Head of caudate nucleus (tissue), 42 donors: ENCODE results near the gene CDK14.

Experiments used
- DNase-seq, 42 donors: peaks; one replicate each; pipeline versions ENCODE4 v3.0.0 to v3.0.0-alpha.2; 2020 to 2021; ENCODE audit warnings: mixed read lengths in 7 of 42
- intact Hi-C: fragments of 100-400 bp; cut with DNase I; formaldehyde crosslinking; loops from one replicate; pipeline ENCODE4 v1.15.0; 2022

CDK14 gene

DNA sequence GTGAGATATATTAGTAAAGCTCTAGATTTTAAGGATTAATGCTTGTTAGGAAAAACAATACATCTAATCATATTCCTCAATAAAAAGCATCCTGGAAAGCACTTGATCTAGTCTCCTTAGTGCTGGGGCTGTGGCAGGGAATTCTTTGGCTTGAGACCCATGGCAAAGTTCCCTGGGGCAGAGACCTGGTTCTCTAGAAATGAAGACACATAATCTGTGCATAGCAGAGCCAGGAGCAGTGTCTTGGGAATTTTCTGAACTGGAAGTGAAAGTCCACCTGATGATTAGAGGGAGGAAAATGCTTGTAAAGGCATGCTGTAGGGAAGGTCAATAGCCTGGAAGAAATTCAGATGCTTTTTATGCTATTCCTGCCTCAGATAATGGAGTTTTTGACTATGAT, 247.4 kb downstream of the CDK14 start:
- DNase-seq = no peak
- intact Hi-C loops = no loop called here

DNA sequence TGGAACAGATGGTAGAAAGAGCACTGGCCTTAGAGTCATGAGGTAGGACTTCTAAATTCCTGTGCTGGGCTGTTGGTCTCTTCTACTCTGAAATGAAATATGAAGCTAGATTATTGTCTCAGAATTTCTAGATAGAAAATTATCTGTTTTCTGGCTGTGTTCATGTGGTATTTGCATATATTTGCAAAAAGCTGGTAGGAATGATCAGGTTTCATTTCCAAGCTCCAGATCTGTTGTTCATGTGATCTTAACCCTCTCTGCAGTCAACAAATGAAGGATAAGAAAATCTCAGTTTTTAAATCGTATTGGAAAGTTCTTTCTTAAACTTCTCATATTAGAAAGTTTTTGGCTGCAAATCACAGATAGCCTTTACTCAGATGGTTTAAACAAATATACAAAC, 248.3 kb downstream of the CDK14 start:
- intact Hi-C loops = no loop called here
- no peak for DNase-seq

DNA sequence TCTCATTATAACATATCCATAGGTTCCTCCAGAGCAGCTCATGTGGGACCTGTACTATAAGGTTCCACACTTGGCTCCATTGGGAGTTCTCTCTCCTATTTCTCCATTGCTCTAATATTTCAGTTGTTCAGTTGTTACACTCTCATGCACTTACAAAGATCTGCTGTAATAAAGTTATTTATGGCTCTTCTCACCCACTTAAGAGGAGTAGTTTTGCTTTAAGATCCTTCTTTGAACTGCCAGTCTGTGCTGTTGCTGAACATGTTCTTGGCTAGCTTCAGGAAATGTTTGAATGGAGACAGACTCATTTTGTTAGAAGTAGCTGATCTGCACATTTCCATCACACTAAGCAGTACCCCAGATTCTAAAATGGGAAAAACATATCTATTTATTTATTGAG, 250.1 kb downstream of the CDK14 start:
- intact Hi-C loops = no loop called here
- no peak for DNase-seq

DNA sequence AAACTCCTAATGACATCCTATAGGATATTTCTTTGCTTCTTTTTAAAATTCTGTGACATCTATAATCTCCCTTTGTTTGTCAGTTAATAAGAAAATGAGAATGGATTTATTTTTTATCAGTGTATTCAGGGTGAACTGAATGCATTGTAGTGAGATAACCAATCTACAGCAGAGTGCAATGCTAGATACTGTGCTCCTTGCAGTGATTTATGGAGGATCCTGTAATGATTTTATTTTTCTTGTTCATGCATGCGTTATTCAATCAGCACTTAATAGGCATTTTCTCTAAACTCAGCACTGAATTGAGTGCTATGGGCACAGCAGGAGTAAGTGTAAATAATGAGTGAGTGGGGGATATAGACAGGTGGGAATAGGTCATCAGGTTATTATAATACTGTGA, 253.9 kb downstream of the CDK14 start:
- DNase-seq = no peak
- intact Hi-C loops = no loop called here

DNA sequence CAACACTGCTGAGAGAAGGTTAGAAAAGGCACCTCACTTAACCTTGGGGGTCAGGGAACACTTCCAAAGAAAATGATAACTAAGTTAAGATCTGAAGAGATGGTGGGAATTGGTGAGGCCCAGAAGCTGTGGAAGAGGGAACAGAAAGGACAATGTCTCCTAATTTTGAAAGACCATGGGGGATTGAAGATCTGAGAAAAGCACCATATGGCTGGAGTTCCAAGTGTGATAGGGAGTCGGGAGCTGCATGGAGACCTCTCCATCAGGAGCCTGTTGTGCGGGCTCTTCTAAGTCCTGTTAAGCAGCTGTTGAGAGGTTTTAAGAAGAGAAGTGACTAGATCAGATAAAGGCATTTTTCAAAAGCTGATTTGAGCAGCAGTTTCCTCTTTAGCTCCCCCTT, 254.3 kb downstream of the CDK14 start:
- no peak for DNase-seq
- intact Hi-C loops = no loop called here

DNA sequence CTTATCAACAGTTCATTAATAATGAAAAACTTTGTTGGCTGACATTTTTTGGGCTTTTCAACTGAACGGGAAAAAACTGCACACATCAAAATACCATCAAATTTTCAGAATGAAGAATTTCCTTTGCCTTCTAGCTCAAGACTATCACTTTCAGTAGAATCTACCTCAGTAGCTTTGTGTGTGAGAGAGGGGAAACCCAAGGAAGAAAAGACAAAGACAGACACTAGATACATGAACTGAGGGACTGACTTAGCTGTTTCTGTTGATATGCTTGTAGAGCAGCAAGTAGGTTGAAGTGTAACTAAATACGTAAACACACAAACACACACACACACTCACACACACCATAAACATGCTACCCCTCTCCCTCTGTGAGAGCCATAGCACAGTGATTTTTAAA, 257.1 kb downstream of the CDK14 start:
- DNase-seq = no peak
- intact Hi-C loops = no loop called here

DNA sequence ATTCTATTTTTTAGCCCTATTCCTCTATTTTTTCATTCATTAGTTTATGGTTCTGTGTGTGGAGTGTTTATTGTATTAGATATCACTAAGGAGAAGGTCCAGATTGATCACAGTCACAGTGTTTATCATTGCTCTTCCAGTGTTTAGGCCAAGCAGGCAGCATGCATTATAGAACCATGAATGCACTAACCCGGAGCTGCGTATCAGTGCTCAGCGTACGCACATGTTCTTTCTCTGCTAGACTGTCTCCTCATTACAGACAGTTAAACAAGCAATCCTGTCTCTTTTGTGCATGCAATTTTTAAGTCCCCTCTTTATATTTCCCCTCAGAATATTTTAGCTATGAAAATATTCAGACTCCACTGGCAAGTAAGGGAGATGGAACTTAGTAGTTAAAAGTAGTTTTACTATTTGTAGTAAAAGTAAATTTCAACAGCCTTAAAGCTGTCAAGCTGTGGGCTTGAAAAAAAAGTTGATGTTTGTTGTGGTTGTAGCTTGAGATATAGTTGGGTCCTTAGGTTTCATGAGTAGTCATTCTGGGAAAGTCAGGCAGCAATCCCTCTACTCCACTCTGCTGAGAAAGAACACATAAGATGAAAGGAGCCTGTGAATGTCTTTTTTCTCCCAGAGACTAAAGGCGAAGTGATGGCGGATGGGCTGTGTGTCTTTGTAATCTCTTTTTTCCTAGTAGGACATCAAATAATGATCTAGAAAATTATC, 260.4 kb downstream of the CDK14 start:
- DNase-seq = no peak
- intact Hi-C loops = no loop called here

DNA sequence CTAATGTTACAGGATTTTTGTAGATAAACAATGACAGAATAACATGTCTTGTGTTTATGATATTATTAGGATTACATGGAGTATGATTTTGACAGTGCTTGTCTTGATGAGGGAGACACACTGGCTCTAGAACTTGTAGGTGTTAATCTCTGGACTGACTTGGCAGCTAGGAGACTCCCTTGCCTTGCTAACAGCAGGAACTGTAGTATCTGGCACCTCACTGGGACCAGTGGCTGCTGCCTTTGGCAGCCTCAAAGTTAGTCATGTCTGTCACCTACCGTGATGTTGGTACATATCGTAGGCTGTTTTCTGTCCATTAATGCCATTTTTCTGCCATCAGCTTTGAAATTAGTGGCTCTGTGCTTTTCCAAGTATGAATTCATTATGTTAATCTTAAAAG, 261.5 kb downstream of the CDK14 start:
- DNase-seq = no peak
- intact Hi-C loops = no loop called here

DNA sequence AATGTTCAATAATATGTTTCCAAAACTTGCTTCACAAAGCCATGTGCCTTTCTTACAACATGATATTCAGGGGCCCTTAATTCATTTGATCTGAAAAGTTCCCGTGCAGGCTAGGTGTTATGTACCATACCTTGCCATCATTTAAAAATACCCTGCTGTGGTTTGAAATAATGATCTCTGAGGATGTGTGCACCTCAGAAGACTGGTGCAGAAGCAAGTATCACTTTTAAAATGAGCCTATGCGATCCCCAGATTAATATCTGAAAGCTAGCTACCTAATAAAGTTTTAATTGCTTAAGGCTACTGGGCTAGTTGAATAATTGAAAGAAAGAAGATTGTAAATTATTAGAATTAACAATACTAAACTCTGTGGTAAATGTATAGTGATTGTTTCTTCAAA, 262.4 kb downstream of the CDK14 start:
- intact Hi-C loops = no loop called here
- DNase-seq = no peak

DNA sequence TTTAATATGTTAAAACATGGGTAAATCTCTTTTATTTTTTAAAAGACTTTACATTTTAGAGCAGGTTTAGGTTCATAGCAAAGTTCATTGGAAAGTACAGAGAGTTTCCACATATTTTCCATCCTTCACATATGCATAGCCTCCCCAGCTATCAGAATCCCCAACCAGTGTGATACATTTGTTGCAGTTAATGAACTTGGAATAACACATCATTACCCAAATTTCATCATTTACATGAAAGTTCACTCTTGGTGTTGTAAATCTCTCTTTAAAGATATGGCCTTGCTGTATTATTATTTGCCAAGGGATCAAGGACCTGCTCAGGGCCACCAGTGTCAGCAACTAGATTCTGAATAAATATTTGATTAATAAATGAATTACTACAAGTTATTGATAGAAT, 263.4 kb downstream of the CDK14 start:
- DNase-seq = no peak
- intact Hi-C loops = no loop called here

DNA sequence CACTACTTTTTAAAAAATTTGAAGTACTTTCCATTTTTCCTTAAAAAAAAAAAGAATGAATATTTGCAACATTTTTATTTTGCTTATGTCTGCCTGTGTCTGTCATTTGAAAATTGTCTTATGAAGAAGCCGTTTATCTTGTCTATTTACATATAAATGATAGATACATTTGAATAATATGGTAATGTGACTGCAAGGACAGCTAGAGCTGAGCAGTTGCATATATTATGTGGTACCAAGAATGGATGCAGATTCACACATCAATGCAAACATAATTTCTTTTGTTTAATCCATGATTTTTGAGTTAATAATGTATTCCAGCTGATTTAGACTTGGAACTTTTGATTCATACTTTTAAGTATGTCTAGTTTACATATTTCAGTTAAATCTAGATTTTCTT, 268.0 kb downstream of the CDK14 start:
- DNase-seq = no peak
- intact Hi-C loops = no loop called here

DNA sequence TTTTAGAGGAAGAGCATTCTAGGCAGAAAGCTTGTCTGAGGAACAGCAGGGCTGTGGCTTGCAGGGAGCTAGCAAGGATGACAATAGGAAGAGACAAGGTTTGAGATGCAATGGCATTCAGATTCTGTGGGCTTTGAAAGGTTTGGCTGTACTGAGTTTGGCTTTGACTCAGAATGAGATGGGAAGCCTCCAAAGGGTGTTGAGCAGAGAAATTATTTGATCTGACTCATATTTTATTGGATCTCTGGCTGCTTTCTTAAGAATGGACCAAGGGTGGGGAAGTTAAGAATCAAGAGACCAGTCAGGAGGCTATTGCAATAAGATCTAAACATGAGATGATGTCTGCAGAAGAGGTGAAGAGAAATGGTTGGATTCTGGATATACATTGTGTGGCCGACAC, 273.2 kb downstream of the CDK14 start:
- intact Hi-C loops = no loop called here
- no peak for DNase-seq

DNA sequence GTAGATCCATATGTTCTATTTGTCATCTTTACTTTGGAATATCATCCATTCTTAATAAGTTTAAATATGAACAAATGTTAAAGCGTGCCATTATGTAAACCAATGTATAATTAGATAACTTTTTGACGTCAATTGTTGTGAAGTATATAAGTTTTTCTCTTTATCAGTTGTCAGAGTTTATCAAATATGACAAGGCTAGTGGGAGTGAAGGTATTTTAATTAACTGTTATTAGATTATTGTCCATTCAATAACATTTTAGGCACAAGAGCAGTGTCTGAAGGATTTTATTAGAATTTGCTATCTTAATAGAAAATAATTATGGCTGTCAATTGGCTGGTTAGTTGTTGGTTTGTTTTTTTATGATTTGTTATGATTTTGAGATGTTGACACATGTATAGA, 280.6 kb downstream of the CDK14 start:
- intact Hi-C loops = no loop called here
- no peak for DNase-seq

DNA sequence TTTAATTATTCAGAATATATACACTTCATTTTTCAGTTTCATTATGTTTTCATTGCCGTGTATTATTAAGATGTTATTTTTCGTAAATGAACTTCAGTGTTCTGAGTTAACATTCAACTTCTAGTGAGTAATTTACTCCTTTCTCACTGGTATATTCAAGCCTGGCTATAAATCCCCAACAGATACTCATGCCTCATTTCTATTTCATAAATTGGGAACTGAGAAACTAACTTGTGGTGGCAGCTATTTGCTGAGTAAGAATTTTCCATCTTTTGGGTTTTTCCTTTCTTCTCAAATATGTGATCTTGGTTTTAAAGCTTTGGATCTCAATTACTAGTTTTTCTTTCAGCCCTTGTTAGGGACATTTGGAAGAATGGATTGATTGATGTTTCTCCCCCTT, 281.1 kb downstream of the CDK14 start:
- DNase-seq = no peak
- intact Hi-C loops = no loop called here

DNA sequence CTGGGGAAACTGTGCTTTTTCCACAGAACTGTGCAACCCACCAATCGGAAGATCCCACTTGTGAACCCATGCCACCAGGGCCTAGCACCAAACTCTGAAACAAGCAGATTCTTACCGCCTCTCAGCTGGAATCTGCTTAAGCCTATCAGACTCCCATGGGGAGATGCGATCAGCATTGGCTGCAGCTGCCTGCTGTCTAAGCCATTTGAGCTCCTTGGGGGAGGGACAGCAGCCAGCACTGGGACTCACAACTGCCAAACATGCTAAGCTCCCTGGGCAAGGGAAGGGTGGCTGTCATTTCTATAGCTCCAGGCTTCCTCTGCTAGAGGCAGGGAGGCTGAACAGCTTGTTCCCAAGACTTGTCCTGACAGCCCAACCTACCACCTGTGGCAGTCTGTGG, 283.8 kb downstream of the CDK14 start:
- intact Hi-C loops = no loop called here
- DNase-seq = no peak

DNA sequence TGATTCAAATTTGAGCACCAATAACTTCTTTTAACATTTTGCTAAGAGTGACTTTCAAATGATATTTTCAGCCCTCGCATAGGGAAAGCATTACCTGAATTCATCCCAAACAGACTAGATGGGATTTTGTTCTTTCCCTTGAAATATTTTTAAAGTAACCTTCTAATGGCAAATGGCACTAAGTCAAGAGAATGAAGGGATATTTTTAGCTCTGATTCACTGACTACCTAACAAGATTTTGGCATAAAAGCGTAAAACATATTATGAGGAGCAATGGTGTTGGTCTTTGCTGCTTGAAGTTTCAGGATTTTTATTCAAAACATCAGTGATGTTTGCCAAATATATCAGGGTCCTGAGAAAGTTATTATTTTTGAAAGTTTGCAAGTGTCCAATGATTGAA, 290.3 kb downstream of the CDK14 start:
- no peak for DNase-seq
- intact Hi-C loops = no loop called here

DNA sequence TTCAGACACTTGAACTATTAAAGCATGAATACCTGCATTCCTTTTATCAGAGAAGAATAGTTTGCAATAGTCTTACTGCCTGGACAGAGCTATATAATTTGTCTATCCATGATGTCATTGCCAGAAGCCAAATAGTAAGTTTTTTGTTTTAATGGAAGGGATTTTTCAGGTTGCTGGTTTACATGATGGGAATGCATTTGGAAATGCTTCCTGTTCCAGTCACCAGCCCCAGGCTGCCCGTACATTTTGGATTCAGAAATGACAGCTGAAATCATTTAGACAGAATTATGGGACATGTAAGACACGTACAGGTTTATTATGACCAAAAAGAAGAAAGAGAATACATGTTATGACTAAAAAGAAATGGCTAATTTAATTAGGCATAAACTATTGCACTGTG, 293.1 kb downstream of the CDK14 start:
- intact Hi-C loops = no loop called here
- DNase-seq = no peak

DNA sequence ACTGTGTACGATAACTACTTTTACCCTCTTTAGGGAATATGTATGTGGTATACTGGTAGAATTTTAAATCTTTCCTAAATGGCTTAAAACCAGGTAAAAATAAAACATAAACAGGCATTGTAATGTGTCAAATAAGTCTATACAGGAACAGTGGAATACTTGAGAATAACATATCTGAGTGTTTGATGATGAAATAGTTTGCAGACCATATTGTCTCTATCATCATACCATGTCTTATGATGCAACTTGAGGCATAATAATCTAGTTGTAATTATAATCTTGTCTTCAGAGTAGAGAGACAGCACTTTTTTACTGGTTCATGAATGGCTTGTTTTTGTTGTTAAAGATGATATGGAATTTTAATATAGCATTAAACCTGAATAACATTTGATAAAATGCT, 293.5 kb downstream of the CDK14 start:
- no peak for DNase-seq
- intact Hi-C loops = no loop called here

DNA sequence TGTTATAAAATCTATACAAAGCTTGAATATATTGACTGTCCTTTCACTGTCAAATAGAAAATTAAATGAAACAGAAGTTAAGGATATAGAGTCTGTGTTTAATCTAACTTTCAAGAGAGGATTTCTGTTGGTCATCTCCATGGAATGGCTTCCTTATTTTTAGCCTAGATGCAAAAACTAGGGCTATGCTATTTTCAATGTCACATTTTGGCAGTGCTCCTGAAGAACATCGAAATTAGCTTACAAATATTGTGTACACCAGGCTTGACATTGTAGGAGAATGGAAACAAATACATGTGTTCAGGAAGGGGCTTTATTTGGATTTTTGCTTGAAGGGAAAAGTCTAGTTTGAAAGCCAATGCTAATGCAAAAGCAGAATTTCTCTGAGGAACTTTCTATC, 295.4 kb downstream of the CDK14 start:
- DNase-seq = no peak
- intact Hi-C loops = no loop called here

DNA sequence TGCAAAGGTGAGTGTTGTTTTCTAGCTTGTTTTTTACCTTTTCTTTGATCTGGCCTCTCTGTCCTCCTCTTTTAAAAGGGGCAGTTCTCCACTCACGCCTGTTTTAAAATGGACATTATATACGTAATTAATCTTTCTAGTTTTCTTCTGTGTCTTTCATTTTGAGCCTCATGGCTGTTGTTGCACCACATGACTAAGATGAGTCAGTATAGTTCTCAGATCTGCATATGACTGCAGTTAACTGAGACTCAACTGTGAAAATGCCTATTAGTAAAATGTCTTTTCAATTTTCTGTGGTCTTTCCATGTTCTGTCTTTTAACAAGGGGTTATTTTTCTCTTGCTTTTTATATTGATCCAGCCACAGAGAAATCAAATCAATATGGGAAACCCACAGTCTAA, 296.1 kb downstream of the CDK14 start:
- intact Hi-C loops = no loop called here
- DNase-seq = no peak

DNA sequence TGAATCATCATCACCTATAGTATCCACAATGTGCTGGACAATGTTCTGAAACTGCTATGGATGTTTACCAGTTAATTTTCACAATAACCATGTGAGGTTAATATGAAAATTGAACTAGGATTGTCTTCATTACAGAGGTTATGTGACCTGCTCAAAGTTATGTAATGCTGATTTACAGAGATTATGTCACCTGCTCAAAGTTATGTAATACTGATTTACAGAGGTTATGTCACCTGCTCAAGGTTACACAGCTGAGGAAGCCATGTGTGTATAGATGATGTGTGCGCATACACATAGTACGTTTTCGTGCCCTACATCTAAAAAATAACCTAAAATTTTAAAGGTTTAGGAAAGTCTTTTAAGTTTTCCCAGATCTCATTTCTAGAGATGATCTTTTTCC, 298.0 kb downstream of the CDK14 start:
- intact Hi-C loops = no loop called here
- DNase-seq = no peak

DNA sequence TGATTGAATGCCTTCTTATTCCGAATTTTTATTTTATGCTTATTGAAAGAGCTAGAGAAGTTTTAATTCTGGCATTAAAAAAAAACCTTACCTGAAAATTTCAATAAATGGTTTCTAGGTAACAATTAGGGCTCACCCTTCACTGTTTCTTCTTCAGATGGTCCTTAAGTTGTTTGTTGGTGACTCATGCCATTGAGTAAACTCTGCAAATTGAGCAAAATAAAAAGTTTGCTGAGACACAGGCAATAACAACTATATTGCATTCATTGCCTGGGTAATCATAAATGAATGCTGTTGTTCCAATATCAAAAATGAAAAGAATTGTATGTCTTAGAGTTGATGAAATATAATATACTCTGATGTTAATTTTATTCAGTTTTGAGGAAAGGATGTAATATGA, 300.3 kb downstream of the CDK14 start:
- no peak for DNase-seq
- intact Hi-C loops = no loop called here
